Trophoblast cell (in vitro differentiated cells and primary cell): ENCODE data around the gene PHRF1.
A peak's percentile ranks its signal among the peaks of the same experiment; 100 is the strongest.
"Not testable (repeated sequence)": the region's sequence is repeated elsewhere in the genome, so short reads cannot be mapped to it uniquely, and the experiment has no call there.

ENCODE experiments used
- DNase-seq, 2 donors: peaks; one replicate each; pipeline ENCODE4 v3.0.0-alpha.2; 2016
- H2AFZ ChIP-seq: 2 replicates; pipeline ENCODE4 v1.6.1; 2013; ENCODE audit warnings: low read length, moderate library complexity, mild to moderate bottlenecking; ENCODE audit not compliant: insufficient read depth, poor library complexity
- H2AK5ac ChIP-seq: 2 replicates; pipeline ENCODE4 v1.6.1; 2013; ENCODE audit warnings: mild to moderate bottlenecking, low read length
- H2BK120ac ChIP-seq: 2 replicates; pipeline ENCODE4 v1.6.1; 2013; ENCODE audit warnings: low read length, mild to moderate bottlenecking, moderate library complexity; ENCODE audit not compliant: insufficient read depth, poor library complexity
- H2BK12ac ChIP-seq: 2 replicates; pipeline ENCODE4 v1.6.1; 2013; ENCODE audit warnings: mild to moderate bottlenecking, low read length, moderate library complexity
- H2BK5ac ChIP-seq: 2 replicates; pipeline ENCODE4 v1.6.1; 2013; ENCODE audit warnings: low read length, low read depth, moderate library complexity, mild to moderate bottlenecking; ENCODE audit not compliant: poor library complexity
- H3K14ac ChIP-seq: 2 replicates; pipeline ENCODE4 v1.6.1; 2013; ENCODE audit warnings: mild to moderate bottlenecking, low read length
- H3K18ac ChIP-seq: 2 replicates; pipeline ENCODE4 v1.6.1; 2013; ENCODE audit warnings: mild to moderate bottlenecking, low read length
- H3K23ac ChIP-seq: 2 replicates; pipeline ENCODE4 v1.6.1; 2013; ENCODE audit warnings: low read length
- H3K27ac ChIP-seq: 2 replicates; pipeline ENCODE4 v1.5.1; 2013; ENCODE audit warnings: low read depth, mild to moderate bottlenecking, inconsistent platforms, low read length, moderate library complexity
- H3K27me3 ChIP-seq: 2 replicates; pipeline ENCODE4 v1.6.1; 2013; ENCODE audit warnings: inconsistent platforms, mild to moderate bottlenecking, low read length, moderate library complexity; ENCODE audit not compliant: insufficient read depth
- H3K36me3 ChIP-seq, 2 experiments: 1 replicate in 1 of 2; 2 replicates in 1 of 2; pipeline ENCODE4 v1.6.1; 2013; ENCODE audit warnings: low read length in 2 of 2, mild to moderate bottlenecking in 2 of 2, moderate library complexity in 1 of 2; ENCODE audit not compliant: insufficient read depth in 2 of 2, control insufficient read depth in 1 of 2
- H3K4ac ChIP-seq: 2 replicates; pipeline ENCODE4 v1.6.1; 2013; ENCODE audit warnings: low read depth, mild to moderate bottlenecking, low read length, moderate library complexity
- H3K4me1 ChIP-seq, 2 experiments: 1 replicate in 1 of 2; 2 replicates in 1 of 2; pipeline ENCODE4 v1.6.1; 2013; ENCODE audit warnings: low read length in 2 of 2, mild to moderate bottlenecking in 2 of 2, moderate library complexity in 1 of 2; ENCODE audit not compliant: insufficient read depth in 2 of 2, control insufficient read depth in 1 of 2
- H3K4me2 ChIP-seq: 2 replicates; pipeline ENCODE4 v1.6.1; 2013; ENCODE audit warnings: inconsistent platforms, mild to moderate bottlenecking, low read length, moderate library complexity
- H3K4me3 ChIP-seq: 2 replicates; pipeline ENCODE4 v1.5.1; 2013; ENCODE audit warnings: mild to moderate bottlenecking, low read depth, low read length, inconsistent platforms
- H3K79me1 ChIP-seq: one replicate; pipeline ENCODE4 v1.6.1; 2013; ENCODE audit warnings: low read length
- H3K79me2 ChIP-seq: 2 replicates; pipeline ENCODE4 v1.6.1; 2013; ENCODE audit warnings: low read length, mild to moderate bottlenecking; ENCODE audit not compliant: control insufficient read depth, insufficient read depth, poor library complexity
- H3K9ac ChIP-seq: 2 replicates; pipeline ENCODE4 v1.6.1; 2013; ENCODE audit warnings: mild to moderate bottlenecking, low read length
- H3K9me3 ChIP-seq: 2 replicates; pipeline ENCODE4 v1.6.1; 2013; ENCODE audit warnings: low read depth, mild to moderate bottlenecking, control low read depth, inconsistent platforms, low read length; ENCODE audit not compliant: insufficient read depth
- H4K12ac ChIP-seq: 2 replicates; pipeline ENCODE4 v1.6.1; 2013; ENCODE audit warnings: low read depth, mild to moderate bottlenecking, low read length, moderate library complexity
- H4K8ac ChIP-seq: 2 replicates; pipeline ENCODE4 v1.6.1; 2013; ENCODE audit warnings: low read depth, mild to moderate bottlenecking, low read length, moderate library complexity
- H4K91ac ChIP-seq: one replicate; pipeline ENCODE4 v1.6.1; 2013; ENCODE audit warnings: low read depth, mild to moderate bottlenecking, low read length, moderate library complexity
- WGBS: extraction: QIAGEN DNeasy Blood & Tissue Kit; methylation state at CpG from one replicate; pipeline ENCODE4 v1.1.7; 2013; ENCODE audit warnings: missing lambda C conversion rate; ENCODE audit not compliant: insufficient read length, insufficient coverage; ENCODE audit errors: extremely low coverage; 5-methylcytosine and 5-hydroxymethylcytosine counted together

PHRF1 gene

GRCh38 chr11:650482-650881, 74.2 kb downstream of the PHRF1 start:
- Histone ChIP-seq H4K8ac (no peak overlapping the region), H3K23ac (no peak overlapping the region), H2BK12ac (no peak overlapping the region), H4K12ac (no peak overlapping the region), H3K14ac (no peak overlapping the region), H3K4me2 (no peak overlapping the region), H3K79me1 (no peaks in the 10 kb centered on the region), H3K36me3 (peaks cover 26 to 30% of the 10 kb centered on the region in 2 experiments), H3K4me3 (no peak overlapping the region), H2AFZ (no peak overlapping the region), H3K27me3 (no peaks in the 10 kb centered on the region), H3K4ac (no peak overlapping the region), H3K4me1 (no peaks in the 10 kb centered on the region), H4K91ac (no peak overlapping the region), H3K9me3 (peaks cover 3% of the 10 kb centered on the region), H3K9ac (no peak overlapping the region), H3K18ac (no peak overlapping the region), H2BK5ac (no peak overlapping the region), H2AK5ac (no peak overlapping the region), H2BK120ac (no peak overlapping the region), H3K79me2 (no peaks in the 10 kb centered on the region), H3K27ac (no peak overlapping the region)
- DNase-seq: no peak
- WGBS: no CpG with 5 or more reads among the region's 10 CpGs

GRCh38 chr11:653136-653535, 76.9 kb downstream of the PHRF1 start:
- not testable (repeated sequence) for H2BK12ac ChIP-seq, H2BK120ac ChIP-seq, H4K12ac ChIP-seq, H3K9me3 ChIP-seq, H3K4me3 ChIP-seq, H3K9ac ChIP-seq, H3K14ac ChIP-seq, H3K18ac ChIP-seq, H3K4me1 ChIP-seq, H2AFZ ChIP-seq, H3K79me2 ChIP-seq, H3K27ac ChIP-seq, H3K4me2 ChIP-seq, H2BK5ac ChIP-seq, H3K79me1 ChIP-seq, H3K27me3 ChIP-seq, H4K91ac ChIP-seq, H4K8ac ChIP-seq, DNase-seq, H2AK5ac ChIP-seq, H3K4ac ChIP-seq, H3K23ac ChIP-seq
- no CpG with 5 or more reads among the region's 14 CpGs for WGBS
- H3K36me3 ChIP-seq: peaks cover 22 to 27% of the 10 kb centered on the region in 2 experiments

- H4K12ac ChIP-seq: no peak overlapping the region
- peaks cover 24 to 31% of the 10 kb centered on the region in 2 experiments for H3K36me3 ChIP-seq
- H2AFZ ChIP-seq: no peak overlapping the region
- no peak overlapping the region for H3K14ac ChIP-seq
- no peak overlapping the region for H4K91ac ChIP-seq
- H3K4me3 ChIP-seq: peak overlapping the region; percentile 52
- H3K4ac ChIP-seq: no peak overlapping the region
- H3K9ac ChIP-seq: no peak overlapping the region
- no peak for DNase-seq
- no peak overlapping the region for H4K8ac ChIP-seq
- H3K23ac ChIP-seq: no peak overlapping the region
- no peaks in the 10 kb centered on the region for H3K79me1 ChIP-seq
- H3K4me1 ChIP-seq: no peaks in the 10 kb centered on the region
- no peaks in the 10 kb centered on the region for H3K79me2 ChIP-seq
- no peak overlapping the region for H3K4me2 ChIP-seq
- H3K18ac ChIP-seq: no peak overlapping the region
- WGBS: no CpG with 5 or more reads among the region's 15 CpGs
- H2AK5ac ChIP-seq: no peak overlapping the region
- H2BK120ac ChIP-seq: no peak overlapping the region
- H3K9me3 ChIP-seq: peaks cover 1% of the 10 kb centered on the region
- no peak overlapping the region for H3K27ac ChIP-seq
- no peak overlapping the region for H2BK5ac ChIP-seq
- H3K27me3 ChIP-seq: no peaks in the 10 kb centered on the region
- H2BK12ac ChIP-seq: no peak overlapping the region
Measured at GRCh38 chr11:653837-654236, 77.6 kb downstream of the PHRF1 start.

GRCh38 chr11:654444-654843, 78.2 kb downstream of the PHRF1 start:
- not testable (repeated sequence) for H3K4ac ChIP-seq, H2BK120ac ChIP-seq, H3K79me2 ChIP-seq, H3K4me1 ChIP-seq, H2AK5ac ChIP-seq, H3K9me3 ChIP-seq, H3K4me3 ChIP-seq, H3K9ac ChIP-seq, H3K27ac ChIP-seq, H2BK5ac ChIP-seq, H2BK12ac ChIP-seq, H4K91ac ChIP-seq, H3K14ac ChIP-seq, H3K79me1 ChIP-seq, H4K8ac ChIP-seq, DNase-seq, H3K27me3 ChIP-seq, H2AFZ ChIP-seq, H3K4me2 ChIP-seq, H3K23ac ChIP-seq, H4K12ac ChIP-seq, H3K18ac ChIP-seq
- WGBS: no CpG with 5 or more reads among the region's 12 CpGs
- peaks cover 27 to 33% of the 10 kb centered on the region in 2 experiments for H3K36me3 ChIP-seq
